ENCODE data around the gene TUBGCP2. TPM values are rescaled to one million over a fixed set of nuclear protein-coding genes. Genes with fewer than 3 reads are reported as not detected.
A peak's percentile ranks its signal among the peaks of the same experiment; 100 is the strongest.

TUBGCP2 gene
- total RNA-seq, 1 donor from 2014 or later = 33.5 TPM

DNA sequence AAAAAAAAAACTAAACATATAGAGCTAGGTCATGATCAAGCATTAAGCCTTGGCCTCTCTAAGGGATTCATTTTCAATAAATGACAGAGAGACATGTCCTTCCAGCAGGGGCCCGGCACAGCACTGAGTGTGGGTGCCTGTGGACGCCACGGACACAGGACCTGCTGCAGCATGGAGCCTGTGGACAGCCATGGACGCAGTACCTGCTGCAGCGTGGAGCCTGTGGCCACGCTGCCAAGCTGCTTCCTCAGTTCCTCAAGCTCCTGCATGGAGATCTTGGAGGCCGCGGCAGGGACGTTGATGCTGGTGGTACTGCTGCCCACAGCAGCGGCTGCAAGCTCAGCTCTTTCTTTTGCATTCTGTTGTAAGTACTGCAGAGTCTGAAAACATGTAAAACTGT, 9.4 kb downstream of the TUBGCP2 start:
- DNase-seq = no peak

DNA sequence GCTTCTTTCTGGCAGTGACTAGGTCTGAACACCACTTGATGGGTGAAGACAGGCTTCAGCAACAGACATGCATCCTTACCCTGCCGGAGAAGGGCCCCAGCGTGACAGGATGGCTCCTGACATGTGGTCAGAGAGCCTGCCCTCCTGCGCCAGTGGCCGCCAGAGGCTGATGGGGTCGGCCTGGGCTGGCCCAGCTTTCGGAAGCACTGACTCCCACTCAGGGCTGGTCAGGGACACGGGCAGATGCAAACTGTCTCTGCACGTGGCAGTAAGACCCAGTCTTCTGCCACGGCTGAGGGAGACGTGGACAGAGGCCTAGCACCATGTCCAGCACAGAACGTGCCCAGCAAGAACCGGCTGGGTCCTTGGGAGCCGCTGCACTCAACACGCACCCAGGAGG, 10.2 kb downstream of the TUBGCP2 start:
- no peak for DNase-seq

DNA sequence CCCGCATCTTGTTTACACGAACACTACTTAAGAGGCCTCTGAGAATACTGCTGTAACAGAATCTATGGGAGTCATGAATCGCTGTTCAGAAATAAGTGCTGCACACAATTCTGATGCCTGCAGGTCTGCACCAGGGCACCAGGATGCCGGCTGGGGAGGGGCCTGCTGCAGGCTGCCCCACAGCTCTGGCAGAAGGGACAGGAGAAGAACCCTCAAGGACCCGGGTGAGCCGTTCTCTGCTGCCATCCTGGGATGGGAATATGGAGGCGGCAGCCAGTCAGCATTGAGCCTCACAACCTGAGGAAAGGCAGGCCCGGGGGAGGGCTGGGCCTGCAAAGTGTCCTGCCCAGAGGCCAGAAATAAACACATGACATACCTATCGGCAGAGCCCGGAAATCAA, 11.2 kb downstream of the TUBGCP2 start:
- DNase-seq = no peak

DNA sequence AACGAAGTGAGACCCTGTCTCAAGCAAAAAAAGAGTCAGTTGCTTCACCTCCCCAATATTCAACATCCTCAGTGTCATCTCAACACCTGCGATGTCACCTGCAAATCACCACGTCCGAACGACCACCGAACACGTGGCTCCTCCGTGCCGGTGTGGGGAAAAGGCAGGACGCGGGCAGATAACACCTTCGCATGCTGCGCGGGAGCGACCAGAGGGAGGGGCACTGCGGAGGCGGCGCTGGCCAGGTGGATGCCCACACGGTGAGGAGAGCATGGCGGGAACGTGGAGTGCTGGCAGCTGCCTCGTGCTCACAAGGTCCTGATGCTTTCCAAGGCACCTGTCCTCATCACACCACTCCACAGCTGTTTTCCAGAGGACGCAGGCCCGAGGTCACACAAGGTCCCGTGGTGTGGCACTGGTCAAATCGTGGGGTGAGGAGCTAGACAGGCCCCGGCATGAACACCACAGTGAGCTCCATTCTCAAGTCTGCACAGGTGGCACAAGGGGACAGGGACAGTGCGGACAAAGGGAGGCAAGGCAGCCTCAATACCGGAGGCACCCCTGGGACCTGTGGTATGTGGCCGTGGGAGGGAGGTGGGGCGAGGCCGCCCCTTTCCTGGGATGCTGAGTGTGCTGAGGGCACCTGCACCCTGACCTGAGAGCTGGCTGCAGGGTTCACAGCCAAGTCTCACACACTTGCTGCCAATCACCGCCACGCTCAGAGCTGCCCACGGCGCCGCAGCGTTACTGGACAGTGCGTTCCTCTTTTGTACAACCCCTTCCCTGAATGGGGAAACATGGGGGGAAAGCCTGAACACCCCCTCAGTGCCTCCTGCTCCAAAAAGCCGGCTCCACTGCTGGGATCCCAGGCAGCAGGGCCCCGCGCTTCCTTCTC, 13.0 kb downstream of the TUBGCP2 start:
- no peak for DNase-seq

DNA sequence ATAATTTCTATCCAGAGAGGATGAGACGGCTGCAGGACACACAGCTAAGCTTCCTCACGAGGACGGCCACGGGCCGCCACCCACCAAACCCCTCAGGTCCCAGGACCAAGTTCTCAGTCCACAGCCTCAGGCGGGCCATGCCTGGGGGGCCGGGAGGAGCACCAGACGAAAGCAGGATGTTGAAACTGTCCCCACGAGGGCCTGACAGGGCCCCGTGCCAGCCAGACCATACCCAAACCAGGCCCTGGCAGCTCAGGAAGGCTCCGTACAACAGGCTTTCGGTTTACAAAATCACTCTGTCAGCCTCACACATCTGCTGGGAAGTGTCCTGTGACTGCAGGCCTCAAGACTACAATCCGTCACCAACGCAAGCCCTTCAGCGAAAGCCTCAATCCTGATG, 14.5 kb downstream of the TUBGCP2 start:
- no peak for DNase-seq

DNA sequence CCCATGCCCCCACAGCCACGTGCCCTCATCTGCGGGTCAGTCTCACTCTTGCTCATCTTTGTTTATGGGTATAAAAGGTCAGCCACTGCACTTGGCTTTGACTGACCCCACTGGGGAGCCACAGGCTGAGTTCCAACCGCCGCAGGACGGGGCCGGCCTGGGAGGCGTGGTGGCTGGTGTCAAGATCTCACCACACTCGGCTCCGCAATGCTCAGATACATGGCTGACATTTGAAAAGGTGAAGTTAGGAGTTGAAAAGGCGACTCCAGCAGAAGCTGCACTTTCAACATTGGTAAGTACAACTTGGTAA, 14.9 kb downstream of the TUBGCP2 start:
- no peak for DNase-seq

DNA sequence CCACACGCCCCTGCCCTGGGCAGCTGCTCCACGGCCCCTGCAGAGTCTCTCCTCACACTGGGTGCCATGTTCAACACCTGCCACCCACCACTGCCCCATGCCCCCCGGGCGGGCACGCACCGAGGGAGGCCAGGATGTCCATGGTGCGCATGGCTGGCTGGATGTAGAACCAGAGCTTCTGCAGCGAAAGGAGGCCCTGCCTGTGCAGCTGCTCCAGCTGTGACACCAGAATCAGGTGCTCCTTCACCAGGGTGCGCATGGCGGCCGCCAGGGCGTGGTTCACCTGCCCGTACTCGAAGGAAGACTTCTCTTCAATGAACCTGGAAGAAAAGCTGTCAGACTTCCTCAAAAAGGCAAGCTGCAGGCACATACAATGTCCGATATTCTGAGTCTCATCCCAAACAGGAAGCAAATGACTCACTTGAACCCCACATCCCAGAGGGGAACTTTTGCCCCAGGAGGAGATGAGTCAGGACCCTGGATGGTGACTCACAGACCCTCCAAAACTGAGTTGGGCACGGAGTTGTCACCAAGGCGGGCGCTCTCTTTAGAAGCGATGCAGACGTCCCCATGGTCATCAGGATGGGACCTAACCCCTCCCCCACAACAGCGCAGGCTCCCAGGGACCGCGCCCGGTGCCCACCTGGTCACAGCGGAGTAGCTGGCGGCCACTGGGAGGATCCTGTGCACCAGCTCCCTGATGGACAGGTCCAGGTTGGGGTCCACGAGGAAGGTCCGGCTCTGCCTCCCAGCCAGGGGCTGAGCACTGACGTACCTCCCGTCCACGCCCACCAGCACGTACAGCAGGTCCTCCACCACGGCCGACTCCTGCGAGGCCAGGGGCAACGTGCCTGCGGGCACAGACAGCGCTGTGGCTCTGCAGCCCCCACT, 15.5 kb downstream of the TUBGCP2 start:
- DNase-seq = peak; percentile 77

DNA sequence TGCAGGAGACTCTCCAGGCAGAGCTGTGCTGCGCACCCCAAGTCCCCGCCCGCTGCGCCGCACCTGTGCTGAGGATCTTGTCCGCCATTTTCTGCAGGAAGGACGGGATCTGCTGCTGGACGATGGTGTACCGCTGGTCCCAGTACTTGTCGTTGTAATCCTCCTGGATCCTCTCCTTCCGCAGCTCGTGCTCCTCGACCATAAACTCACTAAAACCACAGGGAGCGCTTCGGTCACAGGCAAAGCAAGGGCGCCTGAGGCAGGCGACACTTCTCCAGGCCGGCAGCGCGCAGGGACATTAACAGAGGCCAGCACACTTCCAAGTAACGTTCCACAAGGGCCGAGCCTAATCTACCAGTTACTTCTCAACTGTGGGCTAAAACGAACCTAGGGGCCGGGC, 18.9 kb downstream of the TUBGCP2 start:
- no peak for DNase-seq

DNA sequence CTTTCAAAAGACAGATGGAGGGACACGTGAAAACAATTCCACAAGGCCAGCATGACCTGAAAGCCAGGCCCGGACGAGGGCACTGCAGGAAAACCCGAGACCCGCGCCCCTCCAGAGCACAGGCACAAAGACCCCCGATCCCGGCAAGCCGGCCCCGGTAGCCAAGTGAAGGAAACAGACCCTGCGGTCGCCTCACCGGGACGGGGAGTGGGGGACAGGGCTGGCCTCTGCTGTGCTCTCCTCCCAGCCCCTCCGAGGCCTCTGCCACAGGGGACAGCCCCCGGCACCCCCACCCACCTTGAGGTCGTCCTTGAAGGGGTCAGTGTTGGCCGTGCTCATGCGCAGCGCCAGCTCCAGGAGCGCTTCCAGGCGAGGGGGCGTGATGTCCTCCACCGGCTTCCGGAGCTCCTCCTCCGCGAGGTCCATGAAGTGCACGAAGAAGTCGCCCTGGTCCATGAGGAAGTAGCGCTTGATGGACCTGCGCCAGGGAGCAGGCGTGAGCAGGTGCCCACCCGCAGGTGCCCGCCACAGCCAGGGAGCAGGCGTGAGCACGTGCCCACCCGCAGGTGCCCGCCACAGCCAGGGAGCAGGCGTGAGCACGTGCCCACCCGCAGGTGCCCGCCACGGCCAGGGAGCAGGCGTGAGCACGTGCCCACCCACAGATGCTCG, 20.7 kb downstream of the TUBGCP2 start:
- DNase-seq = no peak

DNA sequence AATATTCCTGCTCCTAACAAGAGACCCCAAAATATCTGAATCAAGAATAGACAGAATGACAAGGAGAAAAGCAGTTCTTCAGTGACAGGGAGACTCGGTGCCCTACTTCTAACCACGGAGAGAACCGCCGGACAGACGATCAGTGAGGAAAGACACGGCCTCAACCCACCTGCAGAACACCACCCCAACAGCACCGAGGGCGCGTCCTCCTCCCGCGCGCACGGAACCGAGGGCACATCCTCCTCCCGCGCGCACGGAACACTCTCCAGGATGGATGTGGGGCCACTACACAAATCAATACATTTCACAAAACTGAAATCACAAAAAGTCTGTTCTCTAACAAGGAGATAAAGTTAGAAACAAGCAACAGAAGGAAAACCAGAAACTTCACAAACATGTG, 22.3 kb downstream of the TUBGCP2 start:
- DNase-seq = no peak

DNA sequence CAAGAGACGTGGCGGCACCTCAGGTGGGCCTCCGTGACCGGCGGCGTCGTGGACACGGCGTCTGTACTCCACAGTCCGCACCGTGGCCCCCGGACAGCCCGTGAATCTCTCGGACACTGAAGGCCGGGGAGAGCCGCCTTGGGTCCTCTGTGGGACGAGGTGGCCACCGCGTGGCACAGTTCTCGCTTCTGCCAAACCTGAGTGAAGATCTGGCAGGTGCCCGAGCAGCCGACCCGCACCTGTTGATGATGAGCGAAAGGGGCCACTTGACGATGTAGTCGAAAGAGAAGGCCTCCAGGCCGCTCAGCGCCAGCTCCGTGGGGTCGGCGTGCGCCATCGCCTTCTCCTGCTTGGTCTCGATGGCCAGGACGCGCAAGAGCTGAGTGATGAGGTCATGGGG, 23.5 kb downstream of the TUBGCP2 start:
- DNase-seq = no peak

DNA sequence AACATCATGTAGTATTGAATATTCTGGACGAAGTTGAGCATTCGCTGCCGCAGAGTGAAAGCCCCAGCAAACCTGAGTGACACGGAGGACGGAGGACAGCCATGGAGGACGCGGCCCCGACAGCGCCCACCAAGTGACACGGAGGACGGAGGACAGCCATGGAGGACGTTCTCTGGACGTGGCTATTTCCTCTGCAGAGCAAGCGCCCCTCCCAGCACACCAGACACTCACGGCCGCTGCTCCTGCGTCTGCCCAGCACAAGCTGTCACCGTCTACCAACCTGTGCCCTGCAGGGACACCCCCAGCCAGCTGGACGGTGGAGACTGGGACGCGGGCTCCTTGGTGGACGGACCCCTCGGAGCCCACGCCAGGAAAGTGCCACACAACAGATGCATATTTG, 24.7 kb downstream of the TUBGCP2 start:
- DNase-seq = no peak

DNA sequence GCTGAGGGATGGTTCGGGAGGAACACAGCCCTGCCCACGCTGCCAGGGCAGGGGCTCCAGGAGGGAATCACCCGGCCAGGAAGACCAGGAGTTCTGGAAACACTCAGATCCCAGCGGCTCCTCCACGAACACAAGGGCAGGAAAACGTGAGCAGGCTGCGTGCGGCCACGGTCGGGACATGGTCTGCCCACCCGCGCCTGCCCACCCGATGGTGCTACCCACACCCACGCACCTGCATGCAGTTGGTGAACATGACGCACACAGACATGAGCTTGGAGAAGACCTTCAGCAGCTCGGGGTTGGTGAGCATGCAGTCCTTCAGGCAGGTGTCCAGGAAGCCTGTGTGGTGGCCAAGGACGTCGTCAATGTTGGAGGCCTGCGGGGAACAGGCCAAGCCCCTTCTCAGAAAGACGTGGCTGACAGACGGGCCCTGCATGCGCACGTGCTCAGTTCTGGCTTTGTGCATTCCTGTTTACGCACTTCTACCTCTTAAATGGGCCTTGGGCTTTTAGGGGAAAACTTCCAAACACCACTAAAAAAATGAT, 25.8 kb downstream of the TUBGCP2 start:
- DNase-seq = no peak

DNA sequence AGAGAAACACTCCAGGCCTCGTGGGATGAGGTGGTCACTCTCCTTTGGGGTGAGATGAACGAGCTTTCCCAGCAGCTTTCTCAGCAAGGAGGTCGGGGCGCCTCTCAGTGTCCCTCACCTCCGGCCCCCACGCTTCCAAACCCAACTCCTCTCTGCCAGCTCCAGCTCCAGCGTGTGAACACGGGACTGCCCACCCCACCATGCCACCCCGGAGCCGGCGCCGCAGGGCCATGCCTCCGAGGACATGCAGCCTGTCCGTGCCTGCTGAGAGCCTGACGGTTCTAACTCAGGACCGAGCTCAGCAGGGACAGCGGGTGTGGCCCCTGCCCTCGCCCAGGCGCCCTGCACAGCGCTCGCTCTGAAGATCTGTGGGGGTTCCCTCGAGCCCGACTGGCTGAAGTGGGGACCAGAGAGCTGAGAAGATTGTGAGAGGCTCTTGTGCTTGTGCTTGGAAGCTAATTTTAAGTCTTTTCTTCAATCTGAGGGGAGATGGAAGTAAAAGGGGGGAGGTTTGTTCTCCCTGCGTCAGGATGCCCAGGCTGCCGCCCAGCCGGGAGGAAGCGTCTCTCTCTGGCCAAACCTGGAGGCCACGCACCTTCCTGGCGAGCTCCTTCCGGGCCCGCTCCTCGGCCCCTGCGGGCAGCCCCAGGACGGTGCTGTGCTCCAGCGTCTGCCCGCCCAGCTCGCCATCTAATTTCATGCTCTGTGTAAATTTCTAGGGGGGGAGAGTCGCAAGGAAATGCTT, 26.9 kb downstream of the TUBGCP2 start:
- no peak for DNase-seq

DNA sequence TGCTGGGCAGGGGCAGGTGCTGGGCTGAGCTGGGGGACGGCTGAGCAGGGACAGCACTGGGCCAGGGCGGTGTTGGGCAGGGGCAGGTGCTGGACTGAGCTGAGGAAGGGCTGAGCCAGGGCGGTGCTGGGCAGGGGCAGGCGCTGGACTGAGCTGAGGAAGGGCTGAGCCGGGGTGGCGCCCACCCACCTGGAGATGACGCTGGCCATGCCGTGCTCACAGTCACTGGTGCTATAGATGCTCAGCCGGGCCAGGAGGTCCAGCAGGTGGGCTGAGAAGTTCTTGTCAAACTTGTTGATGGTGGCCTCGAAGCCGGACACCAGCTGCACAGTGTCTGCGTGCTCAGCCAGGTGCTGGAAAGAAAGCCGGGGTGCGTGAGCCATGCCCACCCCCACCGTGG, 27.6 kb downstream of the TUBGCP2 start:
- no peak for DNase-seq

DNA sequence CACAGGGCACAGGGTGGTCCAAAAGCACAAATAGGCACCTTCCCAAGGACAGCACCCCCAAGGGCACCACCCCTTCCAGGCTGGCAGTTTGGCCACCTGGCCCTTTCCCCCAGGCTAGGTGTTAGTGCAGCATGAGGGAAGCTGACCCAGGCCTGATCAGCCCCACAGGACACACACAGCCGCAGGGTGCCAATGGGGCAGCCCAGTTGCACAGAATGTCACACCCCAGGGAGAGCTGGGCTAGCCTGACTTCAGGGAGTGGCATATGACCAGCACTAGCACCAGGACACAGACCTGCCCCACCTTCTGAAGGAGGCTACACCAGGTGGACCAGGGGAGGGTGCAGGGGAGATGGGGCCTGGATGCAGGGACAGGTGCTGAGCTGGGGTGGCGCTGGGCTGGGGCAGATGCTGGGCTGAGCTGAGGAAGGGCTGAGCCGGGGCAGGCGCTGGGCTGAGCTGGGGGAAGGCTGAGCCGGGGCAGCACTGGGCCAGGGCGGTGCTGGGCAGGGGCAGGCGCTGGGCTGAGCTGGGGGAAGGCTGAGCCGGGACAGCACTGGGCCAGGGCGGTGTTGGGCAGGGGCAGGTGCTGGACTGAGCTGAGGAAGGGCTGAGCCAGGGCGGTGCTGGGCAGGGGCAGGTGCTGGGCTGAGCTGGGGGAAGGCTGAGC, 28.1 kb downstream of the TUBGCP2 start:
- no peak for DNase-seq

DNA sequence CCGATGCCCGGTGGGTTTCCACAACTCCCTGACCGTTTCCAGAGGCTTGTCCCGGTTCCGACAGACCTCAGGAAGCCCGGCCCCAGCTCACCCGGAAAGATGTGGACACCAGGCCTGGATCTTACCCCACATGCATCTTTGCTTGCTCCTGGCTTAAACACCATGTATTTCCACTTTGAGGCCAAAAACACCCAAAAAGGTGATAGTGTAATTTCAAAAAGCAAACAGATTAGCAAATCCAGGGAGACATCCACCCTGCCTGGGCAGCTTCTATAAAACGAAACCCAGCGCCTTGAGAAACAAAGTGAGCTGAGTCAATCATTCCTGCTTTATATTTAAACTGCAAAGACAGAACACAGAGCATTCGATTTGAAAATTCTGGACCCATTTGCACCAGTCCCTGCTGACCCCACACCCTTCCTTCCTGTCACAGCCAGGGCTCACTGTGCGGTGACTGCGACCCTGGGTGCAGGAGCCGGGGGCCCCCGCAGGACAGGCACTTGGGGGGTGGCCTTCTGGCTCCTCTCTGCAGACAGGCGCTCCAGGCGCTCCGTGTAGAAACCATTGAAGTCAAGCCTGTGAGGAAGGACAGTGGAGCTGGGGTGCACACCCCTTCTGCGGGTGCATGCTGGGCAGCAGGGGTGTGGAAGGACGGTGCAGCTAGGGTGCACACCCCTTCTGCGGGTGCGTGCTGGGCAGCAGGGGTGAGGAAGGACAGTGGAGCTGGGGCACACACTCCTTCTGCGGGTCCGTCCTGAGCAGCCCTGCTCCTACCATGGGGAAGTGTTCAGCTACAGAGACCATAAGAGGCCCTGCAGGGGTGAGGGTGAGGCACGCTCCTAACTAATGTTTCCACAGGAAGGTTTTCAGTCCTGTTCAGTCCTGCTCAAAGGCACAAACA, 29.1 kb downstream of the TUBGCP2 start:
- no peak for DNase-seq

DNA sequence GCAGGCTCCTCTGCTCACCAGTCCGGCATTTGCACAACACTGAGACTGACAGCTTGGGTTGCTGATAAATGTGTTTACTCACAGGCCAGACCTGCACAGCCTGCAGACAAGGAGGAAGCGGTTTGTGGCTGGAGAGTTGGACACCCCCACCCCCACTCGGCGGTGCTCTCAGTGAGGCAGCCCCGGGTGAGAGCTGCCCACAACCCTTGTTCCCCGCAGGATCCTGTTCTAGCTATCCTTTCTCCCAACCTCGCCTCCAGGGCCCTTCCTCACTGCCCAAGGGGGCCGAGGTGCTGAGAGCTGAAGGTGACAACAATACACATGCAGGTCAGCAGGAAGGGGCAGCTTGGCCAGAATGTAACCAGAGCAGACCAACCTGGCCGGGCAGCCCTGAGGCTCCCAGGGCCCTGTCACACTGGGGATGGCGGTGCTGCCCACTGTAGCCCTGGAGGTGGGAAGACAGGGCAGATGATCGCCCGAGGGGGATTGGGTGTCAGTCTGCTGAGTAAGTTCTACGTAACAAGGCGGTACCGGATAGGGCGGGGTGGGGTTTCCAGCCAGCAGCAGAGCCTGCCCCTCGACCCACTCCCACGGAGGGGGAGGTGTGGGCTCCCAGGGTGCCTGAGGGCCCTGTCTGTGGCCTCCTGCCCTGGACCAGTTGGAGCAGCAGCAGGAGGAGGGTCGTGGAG, 30.0 kb downstream of the TUBGCP2 start:
- no peak for DNase-seq

DNA sequence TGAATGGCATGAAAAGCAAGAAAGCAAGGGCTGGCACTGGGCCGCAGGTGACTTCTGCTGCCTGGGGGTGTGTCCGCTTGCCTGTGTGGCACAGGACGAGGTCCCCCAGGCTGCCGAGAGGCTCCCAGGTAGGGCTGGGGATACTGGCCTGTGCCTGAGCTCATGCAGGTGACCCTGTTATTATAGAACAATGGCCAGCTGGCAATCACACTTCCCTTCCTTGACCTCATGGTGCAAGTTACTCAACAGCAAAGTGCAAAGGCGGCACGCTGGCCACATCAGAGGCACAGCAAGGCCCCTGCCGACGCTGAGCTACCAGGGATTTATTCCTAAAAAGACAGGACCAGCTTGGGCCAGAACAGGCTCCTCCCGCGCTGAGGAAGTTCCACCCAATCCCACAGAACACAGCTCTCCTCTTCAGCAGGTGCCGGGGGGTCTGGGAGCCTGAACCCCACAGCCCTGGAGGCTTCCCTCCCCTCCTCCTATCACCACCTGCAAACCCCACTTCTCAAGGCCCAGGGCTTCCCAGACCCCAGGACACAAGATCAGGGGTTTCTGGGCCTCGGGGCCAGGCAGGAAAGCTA, 30.6 kb downstream of the TUBGCP2 start:
- DNase-seq = no peak
